Panc1 (cell line): ENCODE results near the gene EPHB2. TPM values are rescaled to one million over a fixed set of nuclear protein-coding genes. Genes with fewer than 3 reads are reported as not detected.

Source experiments
- ATAC-seq: fragments of 200-7000 bp; cut with Tn5 transposase; 2 replicates; pipeline ENCODE4 v1.9.1; 2020; ENCODE audit warnings: mild to moderate bottlenecking, moderate library complexity
- BruUV-seq: library from RNA; stranded (reverse); fragments of 400-500 nt; replicated peaks from 2 replicates; lab custom pipeline; 2021; lab: Mats Ljungman, UMichigan
- CTCF ChIA-PET: fragments of 300-600 bp; sonication (Branson Sonifier 250); formaldehyde crosslinking; loops from one replicate; lab custom pipeline; 2022; ENCODE audit warnings: antibody characterized with exemption; lab: Charles Lee
- POLR2A ChIA-PET: fragments of 300-600 bp; sonication (Branson Sonifier 250); formaldehyde crosslinking; loops from one replicate; lab custom pipeline; 2022; ENCODE audit warnings: antibody characterized with exemption; lab: Charles Lee
- DNase-seq: peaks from one replicate; pipeline ENCODE4 v3.0.0-alpha.2; 2010; ENCODE audit warnings: low read depth, low spot score
- H3K27ac ChIP-seq: 2 replicates; pipeline ENCODE4 v1.5.1; 2011; ENCODE audit warnings: mild to moderate bottlenecking, low read length, inconsistent platforms
- H3K27me3 ChIP-seq: fragments of 200-500 bp; sonication (Bioruptor generic); 2 replicates; pipeline ENCODE4 v1.6.0; 2014; ENCODE audit warnings: low read length, inconsistent platforms; ENCODE audit not compliant: control insufficient read depth, insufficient read depth
- H3K36me3 ChIP-seq: fragments of 200-500 bp; sonication (Bioruptor generic); 2 replicates; pipeline ENCODE4 v1.5.1; 2014; ENCODE audit warnings: inconsistent platforms, mild to moderate bottlenecking, low read length, moderate library complexity; ENCODE audit not compliant: control insufficient read depth, insufficient read depth
- H3K4me1 ChIP-seq: 2 replicates; pipeline ENCODE4 v1.5.1; 2011; ENCODE audit warnings: inconsistent platforms, mild to moderate bottlenecking, low read length, moderate library complexity; ENCODE audit not compliant: control insufficient read depth, insufficient read depth
- H3K4me3 ChIP-seq, 2 experiments: 2 replicates each; pipeline ENCODE4 v1.5.1; 2011 to 2012; ENCODE audit warnings: low read depth in 2 of 2, low read length in 2 of 2, mild to moderate bottlenecking in 2 of 2, inconsistent platforms in 1 of 2, moderate library complexity in 1 of 2
- H3K9me3 ChIP-seq: fragments of 200-500 bp; sonication (Bioruptor generic); 2 replicates; pipeline ENCODE4 v1.5.1; 2014; ENCODE audit warnings: low read depth, mild to moderate bottlenecking, inconsistent platforms, low read length, moderate library complexity; ENCODE audit not compliant: control insufficient read depth, insufficient read depth
- CTCF ChIP-seq: fragments of 450-650 bp; IDR thresholded peaks from 2 replicates; pipeline ENCODE4 v1.5.1; 2017; ENCODE audit warnings: mild to moderate bottlenecking
- POLR2AphosphoS5 ChIP-seq: IDR thresholded peaks from 2 replicates; pipeline ENCODE4 v1.6.1; 2012; ENCODE audit warnings: mild to moderate bottlenecking, low read depth, low read length, moderate library complexity
- SIN3A ChIP-seq: IDR thresholded peaks from 2 replicates; pipeline ENCODE4 v1.6.1; 2012; ENCODE audit warnings: low read depth, mild to moderate bottlenecking, low read length, moderate library complexity, borderline replicate concordance; ENCODE audit not compliant: insufficient read depth
- TCF7L2 ChIP-seq: IDR thresholded peaks from 2 replicates; pipeline ENCODE4 v1.6.1; 2011; ENCODE audit warnings: mild to moderate bottlenecking, low read depth, low read length, inconsistent platforms
- in situ Hi-C: cut with HindIII; loops from 2 replicates; pipeline ENCODE4 v1.10.0; 2016; ENCODE audit warnings: low sequenced_read_pairs, low pct_unique_long_range_greater_than_20kb
- intact Hi-C: fragments of 100-400 bp; cut with micrococcal nuclease; formaldehyde crosslinking; loops from one replicate; pipeline ENCODE4 v1.10.0; 2022; ENCODE audit not compliant: unreplicated experiment
- total RNA-seq: library from RNA; stranded (reverse); gene quantifications from one replicate; pipeline ENCODE4 v1.2.1, GENCODE V29; 2021; ENCODE audit not compliant: unreplicated experiment
- TF ChIP-seq, protein P1 (sequence below), 2 experiments: IDR thresholded peaks; 2 replicates each; pipeline ENCODE4 v1.6.1; 2011 to 2012; ENCODE audit warnings: low read depth in 2 of 2, control low read depth in 1 of 2, low read length in 1 of 2, mild to moderate bottlenecking in 1 of 2, moderate library complexity in 1 of 2; ENCODE audit not compliant: insufficient read depth in 1 of 2

Gene EPHB2
- total RNA-seq, 1 experiment from 2014 or later: 29.0 TPM

GRCh38 chr1:22819361-22819760 lies 108.7 kb downstream of the EPHB2 start:
- no peak for TF ChIP-seq POLR2AphosphoS5
- Histone ChIP-seq H3K27me3 (no peaks in the 10 kb centered on the region), H3K27ac (no peak overlapping the region), H3K4me3 (no peak overlapping the region), H3K4me1 (no peaks in the 10 kb centered on the region), H3K9me3 (no peaks in the 10 kb centered on the region), H3K36me3 (no peaks in the 10 kb centered on the region)
- ATAC-seq (no peak), DNase-seq (no peak)
- BruUV-seq: no TSS peak
- intact Hi-C loops (no loop called here), in situ Hi-C loops (no loop called here)
- CTCF ChIA-PET: no interaction called here
- POLR2A ChIA-PET: no interaction called here

DNA sequence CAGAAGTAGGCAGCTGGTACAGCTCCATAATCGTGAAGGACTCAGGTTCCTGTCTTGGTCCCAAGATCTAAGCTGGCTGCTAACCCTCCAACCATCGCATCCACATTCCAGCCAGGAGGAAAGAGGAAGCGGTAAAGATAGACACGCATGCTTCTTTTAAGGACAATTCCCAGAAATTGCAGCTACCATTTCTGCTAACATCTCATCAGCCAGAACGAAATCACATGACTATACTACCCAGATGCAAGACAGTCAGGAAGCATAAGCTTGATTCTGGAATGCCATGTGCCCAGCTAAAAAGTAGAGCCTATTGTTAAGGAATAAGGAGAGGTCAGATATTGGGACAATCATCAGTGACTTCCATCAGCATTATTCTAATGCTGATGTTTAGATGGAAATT lies 110.4 kb downstream of the EPHB2 start:
- ChIA-PET POLR2A (no interaction called here), CTCF (no interaction called here)
- H3K27me3 ChIP-seq: no peaks in the 10 kb centered on the region
- H3K9me3 ChIP-seq: no peaks in the 10 kb centered on the region
- no TSS peak for BruUV-seq
- no peaks in the 10 kb centered on the region for H3K36me3 ChIP-seq
- TF ChIP-seq CTCF (no peak), TCF7L2 (no peak), POLR2AphosphoS5 (no peak), SIN3A (no peak)
- TF ChIP-seq, protein P1, sequence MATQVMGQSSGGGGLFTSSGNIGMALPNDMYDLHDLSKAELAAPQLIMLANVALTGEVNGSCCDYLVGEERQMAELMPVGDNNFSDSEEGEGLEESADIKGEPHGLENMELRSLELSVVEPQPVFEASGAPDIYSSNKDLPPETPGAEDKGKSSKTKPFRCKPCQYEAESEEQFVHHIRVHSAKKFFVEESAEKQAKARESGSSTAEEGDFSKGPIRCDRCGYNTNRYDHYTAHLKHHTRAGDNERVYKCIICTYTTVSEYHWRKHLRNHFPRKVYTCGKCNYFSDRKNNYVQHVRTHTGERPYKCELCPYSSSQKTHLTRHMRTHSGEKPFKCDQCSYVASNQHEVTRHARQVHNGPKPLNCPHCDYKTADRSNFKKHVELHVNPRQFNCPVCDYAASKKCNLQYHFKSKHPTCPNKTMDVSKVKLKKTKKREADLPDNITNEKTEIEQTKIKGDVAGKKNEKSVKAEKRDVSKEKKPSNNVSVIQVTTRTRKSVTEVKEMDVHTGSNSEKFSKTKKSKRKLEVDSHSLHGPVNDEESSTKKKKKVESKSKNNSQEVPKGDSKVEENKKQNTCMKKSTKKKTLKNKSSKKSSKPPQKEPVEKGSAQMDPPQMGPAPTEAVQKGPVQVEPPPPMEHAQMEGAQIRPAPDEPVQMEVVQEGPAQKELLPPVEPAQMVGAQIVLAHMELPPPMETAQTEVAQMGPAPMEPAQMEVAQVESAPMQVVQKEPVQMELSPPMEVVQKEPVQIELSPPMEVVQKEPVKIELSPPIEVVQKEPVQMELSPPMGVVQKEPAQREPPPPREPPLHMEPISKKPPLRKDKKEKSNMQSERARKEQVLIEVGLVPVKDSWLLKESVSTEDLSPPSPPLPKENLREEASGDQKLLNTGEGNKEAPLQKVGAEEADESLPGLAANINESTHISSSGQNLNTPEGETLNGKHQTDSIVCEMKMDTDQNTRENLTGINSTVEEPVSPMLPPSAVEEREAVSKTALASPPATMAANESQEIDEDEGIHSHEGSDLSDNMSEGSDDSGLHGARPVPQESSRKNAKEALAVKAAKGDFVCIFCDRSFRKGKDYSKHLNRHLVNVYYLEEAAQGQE (IDR thresholded peaks at IDR 0.05; ENCODE audit: insufficient read depth in 1 of 2, low read depth in 2 of 2, low read length in 1 of 2): no peak
- H3K27ac ChIP-seq: no peak overlapping the region
- DNase-seq (no peak), ATAC-seq (no peak)
- no peaks in the 10 kb centered on the region for H3K4me1 ChIP-seq
- H3K4me3 ChIP-seq: no peak overlapping the region
- in situ Hi-C loops (no loop called here), intact Hi-C loops (no loop called here)

DNA sequence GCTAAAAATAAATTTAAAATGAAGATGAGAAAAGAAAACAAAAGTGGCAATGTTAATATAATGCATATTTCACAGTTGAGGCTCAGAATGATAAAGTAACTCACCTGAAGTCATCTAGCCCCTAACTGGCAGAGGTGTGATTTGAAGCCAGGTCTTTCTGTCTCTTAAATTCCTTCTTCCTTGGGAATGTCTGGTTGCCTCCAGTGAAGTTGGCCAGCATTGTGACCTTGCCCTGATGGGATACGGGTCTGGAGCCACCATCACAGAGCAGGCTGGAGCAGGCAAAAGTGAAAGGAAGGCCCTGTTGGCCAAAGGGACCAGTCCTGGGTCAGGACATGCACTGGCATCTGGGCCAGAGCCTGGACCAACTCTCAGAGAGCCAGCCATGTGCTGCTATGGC lies 111.7 kb downstream of the EPHB2 start:
- POLR2A ChIA-PET: no interaction called here
- CTCF ChIA-PET: no interaction called here
- Histone ChIP-seq H3K4me1 (no peaks in the 10 kb centered on the region), H3K27me3 (no peaks in the 10 kb centered on the region), H3K36me3 (no peaks in the 10 kb centered on the region), H3K9me3 (no peaks in the 10 kb centered on the region), H3K27ac (no peak overlapping the region), H3K4me3 (no peak overlapping the region)
- TF ChIP-seq SIN3A (no peak), POLR2AphosphoS5 (no peak), CTCF (no peak), TCF7L2 (no peak)
- TF ChIP-seq, protein P1 (IDR thresholded peaks at IDR 0.05; ENCODE audit: insufficient read depth in 1 of 2, low read depth in 2 of 2, low read length in 1 of 2): no peak
- ATAC-seq (no peak), DNase-seq (no peak)
- BruUV-seq: no TSS peak
- intact Hi-C loops (no loop called here), in situ Hi-C loops (no loop called here)
